ENCODE results near the gene ENDOU. TPM values are rescaled to one million over a fixed set of nuclear protein-coding genes. Genes with fewer than 3 reads are reported as not detected.

The ENDOU gene
- total and polyA plus RNA-seq, 2 donors (not counting 3 experiments of a cell fraction or from before 2014, with no cell fraction given) = not detected

DNA sequence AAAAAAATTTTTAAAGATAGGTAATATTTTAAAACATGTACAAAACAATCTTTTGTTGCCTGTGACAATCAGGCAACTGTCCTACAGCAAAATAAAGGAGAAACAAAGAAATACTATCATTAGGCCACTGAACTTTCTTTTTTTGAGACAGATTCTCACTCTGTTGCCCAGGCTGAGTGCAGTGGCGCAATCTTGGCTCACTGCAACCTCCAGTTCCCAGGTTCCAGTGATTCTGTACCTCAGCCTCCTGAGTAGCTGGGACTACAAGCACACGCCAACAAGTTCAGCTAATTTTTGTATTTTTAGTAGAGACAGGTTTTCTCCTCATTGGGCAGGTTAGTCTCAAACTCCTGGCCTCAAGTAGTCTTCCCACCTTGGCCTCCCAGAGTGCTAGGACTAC, 36.1 kb downstream of the ENDOU start:
- no peaks in the 10 kb centered on the region for H3K27me3 ChIP-seq (ENCODE audit: control insufficient read depth in 2 of 2, insufficient read depth in 2 of 2, low read length in 2 of 2)
- no peaks in the 10 kb centered on the region for H3K4me1 ChIP-seq (ENCODE audit: control insufficient read depth, extremely low read depth, insufficient read depth, low read length)
- no peaks in the 10 kb centered on the region for H4K20me1 ChIP-seq (replicated peaks; ENCODE audit: control insufficient read depth, extremely low read depth, insufficient read depth, low read length)
- BruUV-seq (replicated peaks) = no TSS peak
- ChIA-PET CTCF (interaction anchor here (0.7 kb wide), 1 partner anchor 37 kb away, joined by 3 read pairs; no protein-coding TSS in a partner anchor), POLR2A (no interaction called here)
- TF ChIP-seq GATA2 (IDR thresholded peaks at IDR 0.05; ENCODE audit: insufficient read depth, insufficient read length, low read depth, low read length) (no peak), FOS (IDR thresholded peaks at IDR 0.05; ENCODE audit: borderline replicate concordance, insufficient read depth, low read length) (no peak), MYC (IDR thresholded peaks at IDR 0.05; ENCODE audit: low read depth, low read length) (no peak), POLR2A (IDR thresholded peaks at IDR 0.05; ENCODE audit: low read depth, low read length) (no peak), EZH2 (IDR thresholded peaks at IDR 0.05; ENCODE audit: borderline replicate concordance, low read depth, low read length, severe bottlenecking) (no peak), JUN (IDR thresholded peaks at IDR 0.05; ENCODE audit: borderline replicate concordance, insufficient read depth, insufficient read length, low read depth) (no peak), POLR2AphosphoS5 (IDR thresholded peaks at IDR 0.05; ENCODE audit: insufficient read depth, low read depth, low read length) (no peak)
- TF ChIP-seq, protein P1, sequence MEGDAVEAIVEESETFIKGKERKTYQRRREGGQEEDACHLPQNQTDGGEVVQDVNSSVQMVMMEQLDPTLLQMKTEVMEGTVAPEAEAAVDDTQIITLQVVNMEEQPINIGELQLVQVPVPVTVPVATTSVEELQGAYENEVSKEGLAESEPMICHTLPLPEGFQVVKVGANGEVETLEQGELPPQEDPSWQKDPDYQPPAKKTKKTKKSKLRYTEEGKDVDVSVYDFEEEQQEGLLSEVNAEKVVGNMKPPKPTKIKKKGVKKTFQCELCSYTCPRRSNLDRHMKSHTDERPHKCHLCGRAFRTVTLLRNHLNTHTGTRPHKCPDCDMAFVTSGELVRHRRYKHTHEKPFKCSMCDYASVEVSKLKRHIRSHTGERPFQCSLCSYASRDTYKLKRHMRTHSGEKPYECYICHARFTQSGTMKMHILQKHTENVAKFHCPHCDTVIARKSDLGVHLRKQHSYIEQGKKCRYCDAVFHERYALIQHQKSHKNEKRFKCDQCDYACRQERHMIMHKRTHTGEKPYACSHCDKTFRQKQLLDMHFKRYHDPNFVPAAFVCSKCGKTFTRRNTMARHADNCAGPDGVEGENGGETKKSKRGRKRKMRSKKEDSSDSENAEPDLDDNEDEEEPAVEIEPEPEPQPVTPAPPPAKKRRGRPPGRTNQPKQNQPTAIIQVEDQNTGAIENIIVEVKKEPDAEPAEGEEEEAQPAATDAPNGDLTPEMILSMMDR (IDR thresholded peaks at IDR 0.05; ENCODE audit: extremely low read depth in 1 of 2, insufficient read depth in 1 of 2, low read depth in 1 of 2, low read length in 2 of 2) = no peak
- TF ChIP-seq, protein P2, sequence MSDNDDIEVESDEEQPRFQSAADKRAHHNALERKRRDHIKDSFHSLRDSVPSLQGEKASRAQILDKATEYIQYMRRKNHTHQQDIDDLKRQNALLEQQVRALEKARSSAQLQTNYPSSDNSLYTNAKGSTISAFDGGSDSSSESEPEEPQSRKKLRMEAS (IDR thresholded peaks at IDR 0.05; ENCODE audit: insufficient read depth, insufficient read length) = no peak
- no peak overlapping the region for H3K9ac ChIP-seq (replicated peaks; ENCODE audit: extremely low read depth, insufficient read depth, low read length)
- dilution Hi-C loops (cut with MboI; ENCODE audit: extremely low pct_ligation_motif_present, low sequenced_read_pairs) = no loop called here
- H3K4me2 ChIP-seq (ENCODE audit: insufficient read depth, low read length) = no peak overlapping the region
- intact Hi-C loops (cut with micrococcal nuclease) = no loop called here
- no peaks in the 10 kb centered on the region for H3K79me2 ChIP-seq (ENCODE audit: control insufficient read depth, insufficient read depth, low read length)
- no peak for FAIRE-seq
- H3K36me3 ChIP-seq (ENCODE audit: control insufficient read depth in 2 of 2, extremely low read depth in 1 of 2, insufficient read depth in 2 of 2, low read length in 2 of 2) = peaks cover 0 to 9% of the 10 kb centered on the region in 2 experiments
- no peak overlapping the region for H3K4me3 ChIP-seq (replicated peaks in 1 of 3; ENCODE audit: insufficient read depth in 1 of 3, low read depth in 1 of 3, low read length in 3 of 3)
- H3K9me1 ChIP-seq (replicated peaks; ENCODE audit: control insufficient read depth, extremely low read depth, insufficient read depth, low read length) = no peaks in the 10 kb centered on the region
- no peaks in the 10 kb centered on the region for H3K9me3 ChIP-seq (replicated peaks; ENCODE audit: control insufficient read depth, insufficient read depth, low read length)
- no peak overlapping the region for H2AFZ ChIP-seq (ENCODE audit: low read depth, low read length)
- DNase-seq (ENCODE audit: low read depth, low spot score) = no peak
- H3K27ac ChIP-seq (ENCODE audit: insufficient read depth, low read depth, low read length) = no peak overlapping the region

Data from endothelial cell of umbilical vein (primary cell).